ENCODE measurements around the gene RNF4.

The RNF4 gene

GRCh38 chr4:2560167-2560566 is 91.3 kb downstream of the RNF4 start:
- TF ChIP-seq SNAI2 (CRISPR knock-in tag; IDR thresholded peaks at IDR 0.05) = no peak
- no peak for TF ChIP-seq CREB5 (CRISPR knock-in tag; IDR thresholded peaks at IDR 0.05; ENCODE audit: low read depth)
- no peak for TF ChIP-seq ZNF8 (CRISPR knock-in tag; IDR thresholded peaks at IDR 0.05)
- no peak for TF ChIP-seq ARNTL (CRISPR knock-in tag; IDR thresholded peaks at IDR 0.05; ENCODE audit: borderline replicate concordance, low read depth)
- no peak for TF ChIP-seq TOX (CRISPR knock-in tag; IDR thresholded peaks at IDR 0.05; ENCODE audit: borderline replicate concordance)
- TF ChIP-seq ZFP30 (CRISPR knock-in tag; IDR thresholded peaks at IDR 0.05) = no peak
- TF ChIP-seq TSHZ2 (CRISPR knock-in tag; IDR thresholded peaks at IDR 0.05) = no peak
- TF ChIP-seq PPARA (CRISPR knock-in tag; IDR thresholded peaks at IDR 0.05; ENCODE audit: borderline replicate concordance) = no peak
- no peak for ATAC-seq

All from SK-N-SH treated with all-trans-retinoic acid at 6 μM for 48 hours (cell line).